GM13976 (cell line): ENCODE data around the gene PRR12.

Source experiments
- DNase-seq: peaks from one replicate; pipeline ENCODE4 v3.0.0; 2012; ENCODE audit warnings: low spot score
- CTCF ChIP-seq: IDR thresholded peaks from 2 replicates; pipeline ENCODE4 v1.5.1; 2012; ENCODE audit warnings: borderline replicate concordance, mild to moderate bottlenecking; ENCODE audit not compliant: insufficient read depth; ENCODE audit errors: extremely low read depth, missing control alignments, control extremely low read depth
- in situ Hi-C: fragments of 300-500 bp; cut with MboI; formaldehyde crosslinking; loops from one replicate; pipeline ENCODE4 v1.12.0; 2022; ENCODE audit warnings: low sequenced_read_pairs, mixed read lengths, inconsistent platforms; ENCODE audit not compliant: unreplicated experiment

Gene PRR12

GRCh38 chr19:49601482-49602038 lies 10.6 kb downstream of the PRR12 start:
- no peak for DNase-seq
- TF ChIP-seq CTCF: no peak
- in situ Hi-C loops: no loop called here

GRCh38 chr19:49602806-49603205 lies 11.8 kb downstream of the PRR12 start:
- DNase-seq: no peak
- in situ Hi-C loops: no loop called here
- TF ChIP-seq CTCF: no peak

- no peak for TF ChIP-seq CTCF
- in situ Hi-C loops: no loop called here
- DNase-seq: no peak
These were observed 14.6 kb downstream of the PRR12 start for GRCh38 chr19:49605605-49606004.

- in situ Hi-C loops: no loop called here
- no peak for TF ChIP-seq CTCF
- DNase-seq: no peak
These were observed 18.6 kb downstream of the PRR12 start for GRCh38 chr19:49609499-49610092.

- no peak for DNase-seq
- in situ Hi-C loops: no loop called here
- no peak for TF ChIP-seq CTCF
These were observed 22.4 kb downstream of the PRR12 start for GRCh38 chr19:49613374-49613773.

- in situ Hi-C loops: no loop called here
- TF ChIP-seq CTCF: no peak
- DNase-seq: no peak
These were observed 23.3 kb downstream of the PRR12 start for GRCh38 chr19:49614096-49614833.

- no peak for TF ChIP-seq CTCF
- DNase-seq: no peak
- in situ Hi-C loops: no loop called here
These were observed 24.9 kb downstream of the PRR12 start for GRCh38 chr19:49615861-49616260.
